DMS53 (cell line): Measurements from ENCODE around the gene PACSIN3.
"Not testable (repeated sequence)": the region's sequence is repeated elsewhere in the genome, so short reads cannot be mapped to it uniquely, and the experiment has no call there.

ENCODE experiments used
- DNase-seq: peaks from one replicate; lab custom pipeline; 2025; lab: John Stamatoyannopoulos, UW

Gene PACSIN3

DNA sequence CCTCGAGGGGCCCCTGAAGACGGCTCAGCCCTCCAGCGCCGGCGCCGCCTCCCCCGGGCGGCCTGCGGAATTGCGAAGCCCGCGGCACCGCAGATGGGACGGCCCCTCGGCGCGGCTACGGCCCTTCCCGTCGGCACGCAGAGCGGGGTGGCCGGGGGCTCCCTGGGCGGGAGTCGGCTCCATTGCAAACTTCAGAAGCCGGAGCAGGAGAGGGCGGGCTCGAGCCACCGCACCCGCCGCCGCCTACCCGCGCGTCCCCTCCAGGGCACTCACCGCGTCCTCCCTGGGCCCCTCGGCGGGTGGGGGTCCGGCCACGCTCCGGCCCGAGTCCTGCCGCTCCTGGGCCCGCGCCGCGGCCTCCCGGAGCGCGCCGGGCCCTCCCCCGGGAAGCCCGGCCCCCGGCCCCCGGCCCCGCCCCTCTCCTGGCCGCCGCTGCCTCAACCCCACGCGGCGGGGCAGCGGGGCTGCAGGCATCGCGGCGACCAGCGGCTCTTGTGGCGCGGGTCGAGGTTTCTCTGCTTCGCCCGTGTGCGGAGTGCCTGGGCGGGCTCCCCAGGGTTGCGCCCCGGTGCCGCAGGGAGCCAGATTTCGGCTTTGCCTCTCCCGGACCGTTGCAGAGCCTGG is at the start of gene PACSIN3:
TSS of gene PACSIN3 (minus strand) at position 359 of the 624 bp plus-strand sequence. CDS start 3,707 bp downstream, outside the sequence.
- peak; percentile 64 for DNase-seq

GRCh38 chr11:47235163-47235562 is 48.9 kb upstream of the PACSIN3 start:
- DNase-seq = no peak

- DNase-seq = peak; percentile 74
Measured at GRCh38 chr11:47234669-47235100, 48.5 kb upstream of the PACSIN3 start.

GRCh38 chr11:47233989-47234668 is 47.9 kb upstream of the PACSIN3 start:
- DNase-seq = peak; percentile 72

DNA sequence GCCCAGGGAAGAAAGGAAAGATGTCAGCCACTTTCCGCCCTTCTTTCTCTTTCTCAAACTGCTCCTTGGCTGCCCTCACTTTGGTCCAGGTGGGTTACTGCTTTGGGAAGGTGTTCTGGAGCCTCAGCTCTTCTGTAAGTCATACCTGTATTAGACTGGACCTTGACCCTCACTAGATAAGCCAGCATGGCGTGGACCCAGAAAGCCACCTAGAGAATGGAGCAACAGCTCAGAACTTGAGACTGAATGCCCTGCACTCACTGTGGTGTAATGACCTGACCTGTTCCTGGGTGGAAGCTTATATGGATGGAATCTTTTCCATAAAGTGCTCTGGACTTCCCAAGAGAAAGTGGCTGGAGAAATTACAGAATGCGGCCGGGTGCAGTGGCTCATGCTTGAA is 46.8 kb upstream of the PACSIN3 start:
- no peak for DNase-seq

- no peak for DNase-seq
Measured at GRCh38 chr11:47229161-47229560, 42.9 kb upstream of the PACSIN3 start.

- DNase-seq = no peak
Measured at GRCh38 chr11:47225552-47226400, 39.5 kb upstream of the PACSIN3 start.

DNA sequence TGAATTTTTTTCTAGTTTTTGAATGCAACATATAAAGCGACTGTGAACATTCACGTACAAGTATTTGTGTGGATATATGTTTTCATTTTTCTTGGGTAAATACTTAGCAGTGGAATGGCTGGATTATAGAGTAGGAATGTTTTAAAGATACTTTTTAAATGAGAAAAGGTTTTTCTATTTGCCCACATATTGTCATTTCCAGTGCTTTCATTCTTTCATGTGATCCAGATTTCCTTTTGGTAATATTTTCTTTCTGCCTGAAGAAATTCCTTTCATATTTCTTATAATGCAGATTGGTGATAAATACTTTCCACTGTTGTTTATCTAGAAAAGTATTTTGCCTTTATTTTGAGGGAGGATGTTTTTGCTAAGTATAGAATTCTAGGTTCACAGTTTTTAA is 36.5 kb upstream of the PACSIN3 start:
- DNase-seq = no peak

GRCh38 chr11:47220401-47220821 is 34.2 kb upstream of the PACSIN3 start:
- no peak for DNase-seq

DNA sequence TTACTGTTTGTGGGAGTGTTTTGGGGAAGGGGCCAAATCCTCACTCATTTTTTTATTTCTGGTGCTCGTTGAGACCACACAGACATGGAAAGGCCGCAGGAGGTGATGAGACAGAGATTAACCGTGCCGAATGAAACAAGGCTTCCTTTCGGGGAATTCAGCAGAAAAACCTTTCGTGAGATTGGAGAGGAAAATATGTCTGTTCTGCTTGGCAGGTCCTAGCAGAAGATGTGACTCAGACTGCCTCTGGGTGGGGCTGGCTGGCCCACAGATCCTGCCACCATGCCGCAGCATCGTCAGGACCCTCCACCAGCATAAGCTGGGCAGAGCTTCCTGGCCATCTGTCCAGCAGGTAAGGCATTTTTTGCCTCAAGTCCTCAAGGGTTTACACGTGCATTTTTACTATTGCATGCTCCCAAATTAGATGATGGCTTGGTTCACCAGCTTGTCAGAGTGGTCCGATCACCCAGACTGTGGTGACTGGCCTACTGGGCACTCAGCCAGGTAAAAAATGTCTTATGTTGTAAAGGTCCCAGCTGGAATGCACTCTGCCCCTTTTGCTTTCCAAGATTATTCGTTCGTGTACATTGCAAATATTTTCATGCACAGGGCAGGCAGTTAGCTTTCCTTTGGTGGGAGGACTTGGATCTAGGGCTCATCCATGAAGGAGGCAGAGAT is 30.0 kb upstream of the PACSIN3 start:
- DNase-seq = no peak

DNA sequence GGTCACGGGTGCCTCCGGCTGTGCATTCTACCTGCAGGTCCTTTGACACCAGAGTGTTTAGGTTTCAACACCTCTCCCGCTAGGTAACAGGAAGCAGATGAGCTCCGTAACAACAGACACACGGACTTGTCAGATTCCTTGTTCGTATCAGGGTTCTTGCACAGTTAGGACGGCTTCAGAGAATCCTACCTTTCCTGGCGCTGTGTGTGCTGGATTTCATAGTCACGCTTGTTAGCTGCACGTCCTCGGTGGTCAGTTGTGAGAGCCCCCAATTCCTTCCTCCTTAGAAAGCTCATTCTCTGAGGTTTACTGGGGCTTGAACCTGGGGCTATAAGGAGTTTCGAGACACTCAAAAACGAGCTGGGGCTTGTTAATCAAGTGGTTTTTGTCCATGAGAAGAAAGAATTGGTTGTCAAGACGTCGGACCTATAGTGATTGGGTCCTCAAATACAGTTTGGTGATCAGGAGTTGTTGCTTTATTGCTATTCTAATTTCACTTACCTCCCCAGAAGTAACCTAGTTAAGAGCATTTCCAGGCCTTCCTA is 29.2 kb upstream of the PACSIN3 start:
- DNase-seq = peak; percentile 81

DNA sequence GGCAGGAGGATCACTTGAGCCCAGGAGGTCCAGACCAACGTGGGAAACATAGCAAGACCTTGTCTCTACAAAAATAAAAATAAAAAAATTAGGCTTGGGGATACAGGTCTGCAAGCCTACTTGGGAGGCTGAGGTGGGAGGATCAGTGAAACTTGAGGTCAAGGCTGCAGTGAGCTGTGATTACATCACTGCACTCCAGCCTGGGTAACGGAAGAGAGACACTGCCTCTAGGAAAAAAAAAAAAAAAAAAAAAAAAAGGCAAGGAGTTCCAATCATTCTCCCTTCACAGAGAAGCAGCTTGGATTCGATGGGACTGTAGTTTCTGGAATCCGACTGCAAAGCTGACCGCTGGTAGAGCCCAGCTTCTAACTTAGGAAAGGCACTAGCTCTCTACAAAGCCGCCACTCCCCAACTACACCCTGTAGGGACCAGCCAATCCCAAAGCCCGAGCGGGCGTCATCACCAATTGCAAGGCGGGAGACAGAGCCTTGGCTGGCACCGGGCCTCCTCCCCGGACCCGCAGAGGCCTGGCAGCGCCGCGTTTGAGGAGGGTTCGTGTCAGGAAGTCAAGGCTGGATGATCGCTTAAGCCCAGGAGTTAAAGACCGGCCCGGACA is 27.8 kb upstream of the PACSIN3 start:
- peak; percentile 95 for DNase-seq

GRCh38 chr11:47212938-47213337 is 26.7 kb upstream of the PACSIN3 start:
- DNase-seq = no peak

- DNase-seq = no peak
Measured at GRCh38 chr11:47208628-47209027, 22.4 kb upstream of the PACSIN3 start.

- not testable (repeated sequence) for DNase-seq
Measured at GRCh38 chr11:47208008-47208552, 21.8 kb upstream of the PACSIN3 start.

- no peak for DNase-seq
Measured at GRCh38 chr11:47207459-47207858, 21.2 kb upstream of the PACSIN3 start.

DNA sequence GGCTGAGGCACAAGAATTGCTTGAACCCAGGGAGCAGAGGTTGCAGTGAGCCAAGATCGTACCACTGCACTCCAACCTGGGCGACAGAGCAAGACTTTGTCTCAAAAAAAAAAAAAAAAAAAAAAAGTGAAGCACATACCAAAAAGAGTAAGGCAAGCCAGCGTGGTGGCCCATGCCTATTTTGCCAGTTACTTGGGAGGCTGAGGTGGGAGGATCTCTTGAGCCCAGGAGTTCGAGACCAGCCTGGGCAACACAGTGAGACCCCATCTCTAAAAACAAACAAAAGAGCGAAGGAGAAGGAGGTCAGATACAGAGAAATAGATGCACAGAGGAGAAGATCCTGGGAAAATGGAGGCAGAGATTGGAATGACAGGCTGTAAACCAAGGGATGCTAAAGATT is 20.3 kb upstream of the PACSIN3 start:
- not testable (repeated sequence) for DNase-seq

- no peak for DNase-seq
Measured at GRCh38 chr11:47204637-47204989, 18.4 kb upstream of the PACSIN3 start.

DNA sequence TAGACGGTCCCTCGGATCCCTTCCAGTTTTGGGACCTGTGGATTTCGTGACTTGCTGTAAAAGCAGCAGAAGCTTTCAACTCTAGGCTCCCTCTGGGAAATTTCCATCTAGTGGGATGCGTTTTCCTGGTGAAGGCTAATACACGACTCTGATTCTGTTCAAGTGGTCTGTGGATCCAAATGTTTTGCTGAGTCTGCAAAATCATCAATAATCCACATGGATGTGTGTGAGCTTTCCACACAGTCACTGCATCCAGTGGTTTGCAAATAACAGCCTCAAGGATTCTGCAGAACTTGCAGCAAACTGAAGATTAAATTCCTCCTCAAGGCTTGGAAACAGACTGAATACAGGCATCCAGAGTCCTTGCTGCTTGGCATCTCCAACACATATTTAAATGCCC is 16.3 kb upstream of the PACSIN3 start:
- DNase-seq = no peak

- no peak for DNase-seq
Measured at GRCh38 chr11:47201015-47201414, 14.8 kb upstream of the PACSIN3 start.

GRCh38 chr11:47198161-47198560 is 11.9 kb upstream of the PACSIN3 start:
- not testable (repeated sequence) for DNase-seq
